ENCODE data around the gene TGFB3.
"Not testable (repeated sequence)": the region's sequence is repeated elsewhere in the genome, so short reads cannot be mapped to it uniquely, and the experiment has no call there.

TGFB3 gene

DNA sequence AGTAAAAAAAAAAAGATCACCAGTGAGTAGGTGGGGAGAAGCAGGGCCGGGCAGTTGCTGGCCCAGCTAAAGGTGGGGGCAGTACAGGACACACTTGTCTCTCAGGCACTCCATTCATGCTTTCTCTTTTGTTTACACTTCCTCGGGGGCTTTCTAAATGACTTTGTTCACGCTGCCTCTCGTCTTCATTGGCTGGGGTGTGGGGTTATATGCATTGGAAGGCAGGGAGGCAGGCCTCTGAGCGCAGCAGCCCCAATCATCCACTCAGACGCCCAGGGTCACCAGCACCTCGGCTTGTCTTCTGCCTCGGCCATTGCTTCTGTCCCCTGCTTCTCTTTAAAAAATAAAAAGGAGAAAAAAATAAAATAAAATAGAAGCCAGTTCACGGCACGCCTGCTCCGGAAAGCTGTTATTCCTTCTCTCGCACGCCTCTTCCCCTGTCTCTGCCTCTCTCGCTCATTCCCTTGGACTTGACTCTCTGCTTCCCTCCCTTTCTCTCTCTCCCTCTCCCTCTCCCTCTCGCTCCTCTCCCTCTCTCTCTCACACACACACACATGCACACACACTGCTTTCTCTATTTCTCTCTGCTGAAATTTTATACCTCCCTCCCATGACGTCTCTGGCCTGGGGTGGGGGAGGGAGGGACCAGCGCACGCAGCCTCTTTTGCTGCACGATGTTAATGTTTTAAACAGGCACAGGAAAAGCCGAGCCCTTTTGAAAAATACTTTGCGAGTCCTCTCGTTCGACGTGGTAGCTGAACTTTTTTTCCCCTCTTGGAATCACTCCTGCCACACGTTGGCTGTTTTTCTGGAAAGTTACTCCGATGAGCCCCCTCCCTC lies at the start of gene TGFB3:
TGFB3 (minus strand) TSS at position 570 of the 840 bp plus-strand sequence. CDS start 1,102 bp downstream, outside the sequence.
- no peak for DNase-seq

DNA sequence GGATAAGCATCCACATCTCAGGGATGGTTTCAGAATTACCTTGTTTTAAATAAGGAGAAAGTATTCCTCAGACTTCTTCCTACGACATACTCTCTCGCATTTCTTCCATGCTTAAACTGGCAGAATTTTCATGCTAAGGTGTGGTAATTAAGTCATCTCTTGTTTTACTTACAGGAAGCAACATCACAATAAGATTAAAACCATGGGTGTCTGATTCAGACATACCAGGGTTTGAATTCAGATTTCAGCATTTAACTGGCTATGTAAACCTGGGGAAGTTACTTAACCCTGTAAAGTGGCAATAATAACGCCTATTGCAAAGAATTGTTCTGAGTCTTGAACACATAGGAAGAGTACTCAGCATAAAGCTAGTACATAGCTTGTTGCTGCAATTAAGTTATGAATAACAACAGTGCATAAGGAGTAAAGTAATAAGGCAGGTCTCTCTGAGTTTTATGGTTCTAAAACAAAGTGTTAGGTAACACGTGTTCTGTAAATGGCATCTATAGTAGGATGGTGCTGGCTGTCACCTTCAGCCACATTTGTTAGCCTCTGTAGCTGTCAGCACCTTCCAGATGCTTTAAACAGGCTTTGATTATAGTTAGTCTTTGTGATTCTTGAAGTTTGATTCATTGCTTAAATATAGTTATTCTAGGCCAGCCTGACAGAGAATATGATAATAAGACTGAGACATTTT lies 42.6 kb upstream of the TGFB3 start:
- no peak for DNase-seq

DNA sequence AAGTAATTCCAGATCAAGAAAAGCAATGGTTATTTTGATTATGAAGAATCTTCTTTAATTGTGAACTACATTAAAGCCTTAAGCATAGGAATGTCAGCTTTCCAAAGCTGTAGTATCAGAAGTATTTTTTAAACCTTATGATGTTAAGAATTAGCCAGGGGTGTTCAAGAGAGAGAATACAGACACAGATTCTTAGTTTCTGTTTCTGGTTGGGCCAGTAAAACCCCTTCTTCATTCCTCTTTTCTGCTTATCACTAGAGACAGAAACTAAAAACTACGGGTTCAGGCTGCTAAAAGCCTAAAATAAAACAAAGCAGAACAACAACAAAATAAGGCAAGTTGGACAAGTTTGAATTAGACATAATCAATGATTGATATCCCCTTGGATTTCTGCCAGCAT lies 42.0 kb upstream of the TGFB3 start:
- DNase-seq, result no peak

DNA sequence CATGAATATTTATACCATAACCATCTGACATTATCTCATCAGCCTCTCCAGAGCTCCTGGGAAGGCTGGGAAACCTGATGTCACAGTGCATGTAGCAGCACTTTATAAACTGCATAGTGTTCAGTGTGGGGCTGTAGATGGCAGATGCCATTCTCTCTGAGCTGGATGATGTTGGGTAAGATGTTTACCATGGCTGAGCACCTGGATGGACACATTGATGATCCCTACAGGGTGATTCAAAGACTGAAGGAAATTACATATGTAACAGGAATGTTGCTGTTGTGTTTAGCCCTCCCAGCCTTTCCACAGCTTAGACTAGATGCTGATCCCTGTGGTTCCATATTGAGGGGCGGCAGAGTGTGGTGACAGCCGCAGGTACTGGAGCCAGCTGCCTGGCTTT lies 41.2 kb upstream of the TGFB3 start:
- no peak for DNase-seq

DNA sequence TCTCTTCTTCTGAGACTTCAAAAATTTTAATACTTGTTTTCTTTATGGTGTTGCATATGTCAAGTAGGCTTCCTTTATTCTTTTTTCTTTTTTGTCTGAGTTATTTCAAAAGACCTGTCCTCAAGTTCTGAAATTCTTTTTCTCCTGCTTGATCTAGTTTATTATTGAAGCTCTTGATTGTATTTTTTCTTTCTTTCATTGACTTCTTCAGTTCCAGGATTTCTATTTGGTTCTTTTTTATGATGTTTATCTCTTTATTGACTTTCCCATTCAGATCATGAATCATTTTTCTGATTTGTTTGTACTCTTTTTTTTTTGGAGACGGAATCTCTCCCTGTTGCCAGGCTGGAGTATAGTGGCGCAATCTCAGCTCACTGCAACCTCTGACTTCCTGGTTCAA lies 37.9 kb upstream of the TGFB3 start:
- no peak for DNase-seq

DNA sequence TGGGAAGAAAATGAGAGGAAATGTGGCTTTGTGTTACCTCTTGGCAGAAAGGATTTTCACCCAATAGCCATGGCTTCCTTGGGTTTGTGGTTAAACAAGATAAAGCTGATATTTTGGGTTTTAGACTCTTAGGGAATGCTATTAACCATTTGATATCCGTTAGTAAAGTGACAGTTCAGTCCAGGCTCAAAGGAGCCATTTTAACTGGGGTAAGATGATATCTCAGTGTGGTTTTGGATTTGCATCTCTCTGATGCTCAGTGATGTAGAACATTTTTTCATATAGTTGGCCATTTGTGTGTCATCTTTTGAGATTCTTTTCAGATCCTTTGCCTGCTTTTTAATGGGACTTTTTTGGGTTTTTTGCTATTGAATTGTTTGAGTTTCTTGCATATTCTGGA lies 33.9 kb upstream of the TGFB3 start:
- DNase-seq, result no peak

DNA sequence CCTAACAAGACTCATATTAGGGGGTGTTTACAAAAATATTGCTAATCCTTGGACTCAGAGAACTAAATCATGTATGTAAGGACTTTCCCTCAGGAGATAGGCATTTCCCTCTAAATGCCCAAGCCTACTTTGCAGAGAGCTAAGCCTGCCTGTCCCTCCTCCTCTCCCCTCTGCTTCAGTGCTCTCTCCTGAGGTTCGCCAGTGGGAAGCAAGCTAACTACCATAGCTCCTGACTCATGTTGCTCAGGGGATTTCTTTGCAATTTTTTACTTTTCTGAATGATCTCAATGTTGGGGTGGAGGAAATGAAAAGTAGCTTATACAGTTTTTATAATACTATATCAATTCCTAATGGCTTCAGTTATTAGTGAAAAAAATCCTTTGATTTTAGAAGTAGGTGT lies 33.4 kb upstream of the TGFB3 start:
- DNase-seq, result no peak

DNA sequence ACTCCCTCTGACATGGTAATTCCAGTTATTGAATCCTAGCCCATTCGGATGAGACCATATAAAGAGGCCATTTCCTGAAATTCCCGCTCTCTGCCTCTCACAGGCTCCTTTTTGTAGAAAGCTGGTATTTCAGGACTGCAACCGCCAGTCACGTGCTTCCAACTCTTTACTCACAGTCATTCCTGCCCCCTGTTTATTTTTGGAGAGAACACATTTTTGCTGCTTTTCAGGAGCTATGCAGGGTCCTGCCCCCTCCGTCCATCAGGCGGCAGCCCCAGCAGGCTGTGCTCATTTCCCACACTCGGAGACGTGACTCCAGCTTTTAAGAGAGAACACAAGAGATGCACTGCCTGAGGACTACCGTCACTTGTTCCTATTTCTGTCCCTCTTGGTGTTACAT lies 30.6 kb upstream of the TGFB3 start:
- no peak for DNase-seq

DNA sequence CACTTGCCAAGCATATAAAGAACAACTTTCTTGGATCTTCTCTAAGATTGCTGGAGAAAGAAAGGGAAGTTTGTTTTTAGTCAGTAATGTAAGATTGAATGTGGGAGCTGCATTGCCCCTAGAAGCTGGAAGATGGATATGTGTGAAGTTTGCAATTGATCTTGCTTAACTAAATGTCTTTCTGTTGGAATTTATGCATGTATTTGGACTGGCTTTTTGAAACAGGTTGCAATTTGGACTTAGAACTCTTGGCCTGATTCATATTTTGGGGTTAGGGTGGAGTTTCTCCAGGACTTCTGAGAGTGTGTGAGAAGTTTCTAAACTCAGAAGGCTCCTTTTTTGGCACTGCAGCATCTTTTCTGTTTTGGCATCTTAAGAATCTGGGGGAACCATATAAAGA lies 30.1 kb upstream of the TGFB3 start:
- DNase-seq, result no peak

DNA sequence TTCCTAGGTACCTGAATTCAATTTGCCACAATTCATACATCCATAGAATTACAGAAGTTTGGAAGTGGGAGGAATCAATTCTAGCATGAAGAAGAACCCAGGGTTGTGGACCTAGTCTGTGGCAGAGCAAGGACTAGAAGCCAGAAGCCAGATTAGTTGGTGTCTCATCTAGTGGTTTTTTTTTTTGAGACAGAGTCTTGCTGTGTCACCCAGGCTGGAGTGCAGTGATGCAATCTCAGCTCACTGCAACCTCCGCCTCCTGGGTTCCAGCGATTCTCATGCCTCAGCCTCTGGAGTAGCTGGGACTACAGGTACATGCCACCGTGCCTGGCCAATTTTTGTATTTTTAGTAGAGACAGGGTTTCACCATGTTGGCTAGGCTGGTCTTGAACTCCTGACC lies 27.8 kb upstream of the TGFB3 start:
- not testable (repeated sequence) for DNase-seq

DNA sequence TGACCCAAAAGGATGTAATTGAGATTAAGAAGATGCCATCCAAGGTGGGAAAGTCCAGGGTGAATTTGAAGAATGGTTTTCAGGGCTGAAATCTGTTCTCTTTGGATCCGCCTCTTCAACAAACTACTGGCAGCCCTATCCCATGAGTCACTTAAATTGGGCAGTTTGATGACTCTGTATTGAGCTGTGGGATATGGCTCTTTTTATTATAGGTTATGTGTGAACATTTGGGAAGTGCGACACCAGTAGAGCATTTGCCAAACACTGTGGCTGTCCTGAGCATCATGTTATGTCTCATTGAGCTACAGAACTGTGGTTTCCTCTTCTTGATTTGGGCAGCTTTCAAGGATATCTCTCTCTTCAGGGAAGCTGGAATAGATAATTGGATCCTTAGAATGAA lies 26.1 kb upstream of the TGFB3 start:
- no peak for DNase-seq

DNA sequence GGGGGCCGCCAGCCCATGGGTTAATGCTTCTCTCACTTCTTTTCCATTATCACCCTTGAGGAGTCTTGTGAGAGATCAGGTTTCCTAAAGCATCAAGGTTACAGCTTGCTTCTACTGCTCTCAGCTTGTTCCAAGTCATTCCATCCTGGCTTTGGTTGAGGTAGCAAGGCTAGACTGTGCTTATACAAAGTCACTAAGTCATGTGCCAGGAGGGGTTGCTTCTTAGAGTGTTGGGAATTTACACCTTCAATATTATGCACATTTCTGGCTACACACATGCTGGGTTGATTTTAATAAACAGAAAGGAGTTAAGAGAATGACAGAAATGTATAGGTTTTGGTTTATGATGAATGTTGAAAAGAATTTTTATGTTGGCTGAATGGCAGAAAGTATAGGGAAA lies 25.6 kb upstream of the TGFB3 start:
- no peak for DNase-seq

DNA sequence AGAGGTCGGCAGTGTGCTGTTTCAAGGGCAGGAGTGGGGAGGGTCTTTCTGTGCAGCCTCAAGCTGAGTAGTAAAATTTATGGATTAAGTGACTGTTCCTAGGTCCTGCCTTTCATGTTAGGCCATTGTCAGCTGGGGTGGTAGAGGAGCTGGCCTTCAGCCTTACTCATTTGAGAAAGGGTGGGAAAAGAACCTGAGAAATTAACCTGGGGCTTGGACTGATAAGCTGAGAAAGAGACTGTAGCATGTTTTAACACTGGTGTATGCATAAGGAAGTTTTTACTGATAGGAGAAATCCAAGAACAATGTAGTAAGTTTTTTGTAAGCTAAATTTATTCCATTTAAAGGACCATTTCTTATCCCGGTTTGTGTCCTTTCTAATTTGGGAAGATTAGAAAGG lies 24.5 kb upstream of the TGFB3 start:
- DNase-seq, result no peak

DNA sequence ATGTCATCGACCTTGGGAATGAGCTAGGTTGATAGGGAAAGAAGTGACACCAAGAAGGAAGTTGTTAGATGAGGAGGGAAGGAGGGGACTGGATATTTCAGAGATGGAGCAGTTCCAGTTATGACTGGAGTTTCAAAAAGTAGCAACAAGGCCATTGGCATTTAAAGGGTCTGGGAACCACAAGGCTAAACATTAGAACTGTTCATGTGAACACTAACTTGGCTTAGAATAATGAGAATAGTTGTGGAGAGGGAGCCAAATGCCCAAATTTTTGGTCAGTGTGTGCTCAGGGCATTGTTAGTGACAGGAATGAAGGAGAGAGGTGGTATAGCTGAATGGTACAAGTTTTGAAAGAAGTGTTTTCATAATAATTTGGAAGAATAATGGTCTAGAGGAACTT lies 20.6 kb upstream of the TGFB3 start:
- no peak for DNase-seq

DNA sequence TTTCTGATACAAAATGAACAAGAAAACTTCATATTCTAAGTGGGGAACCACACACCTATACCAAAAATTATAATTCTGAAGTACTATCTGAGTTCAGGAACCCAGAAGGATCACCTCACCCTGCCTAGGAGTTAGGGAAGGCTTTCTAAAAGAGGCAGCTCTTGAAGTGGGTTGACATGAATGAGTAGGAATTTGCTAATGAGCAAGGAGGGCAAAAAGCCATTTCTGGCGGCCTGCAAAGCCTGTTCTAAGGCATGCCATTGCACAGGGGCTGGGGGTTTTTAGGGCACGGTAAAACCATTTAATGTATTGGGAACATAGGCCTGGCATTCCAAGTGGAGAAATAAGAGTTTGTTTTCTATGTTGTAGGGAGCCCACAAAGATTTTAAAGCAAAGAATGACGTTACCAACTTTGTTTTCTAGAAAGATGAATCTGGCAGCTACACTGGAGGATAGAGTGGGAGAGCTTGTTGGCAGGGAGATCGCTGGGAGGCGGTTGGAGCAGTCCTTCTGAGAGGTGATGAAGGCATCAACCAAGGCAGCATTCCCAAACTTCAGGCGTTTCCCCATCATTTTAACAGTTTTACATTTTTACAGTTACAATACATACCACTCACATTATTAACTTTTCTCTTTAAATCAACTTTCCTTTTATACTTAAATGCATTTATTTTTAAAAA lies 17.9 kb upstream of the TGFB3 start:
- no peak for DNase-seq

DNA sequence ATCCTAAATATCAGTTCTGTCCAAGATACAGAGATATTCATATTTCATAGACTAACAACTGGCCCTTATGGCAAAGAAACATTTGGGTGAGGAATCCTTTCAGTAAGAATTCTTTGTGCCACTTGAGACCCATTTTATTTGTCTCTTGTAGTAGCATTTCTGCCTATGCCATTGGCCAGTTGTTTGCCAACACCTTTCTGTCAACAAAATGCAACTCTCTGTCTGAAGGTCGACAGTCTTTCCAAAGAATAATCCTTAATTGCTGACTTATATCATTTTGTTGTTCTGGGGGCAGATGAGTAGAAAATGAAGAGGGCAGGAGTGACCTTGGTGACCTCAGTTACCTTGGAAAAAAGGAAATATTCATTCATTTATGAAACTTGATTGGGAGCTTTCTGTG lies 14.7 kb upstream of the TGFB3 start:
- DNase-seq, result no peak

DNA sequence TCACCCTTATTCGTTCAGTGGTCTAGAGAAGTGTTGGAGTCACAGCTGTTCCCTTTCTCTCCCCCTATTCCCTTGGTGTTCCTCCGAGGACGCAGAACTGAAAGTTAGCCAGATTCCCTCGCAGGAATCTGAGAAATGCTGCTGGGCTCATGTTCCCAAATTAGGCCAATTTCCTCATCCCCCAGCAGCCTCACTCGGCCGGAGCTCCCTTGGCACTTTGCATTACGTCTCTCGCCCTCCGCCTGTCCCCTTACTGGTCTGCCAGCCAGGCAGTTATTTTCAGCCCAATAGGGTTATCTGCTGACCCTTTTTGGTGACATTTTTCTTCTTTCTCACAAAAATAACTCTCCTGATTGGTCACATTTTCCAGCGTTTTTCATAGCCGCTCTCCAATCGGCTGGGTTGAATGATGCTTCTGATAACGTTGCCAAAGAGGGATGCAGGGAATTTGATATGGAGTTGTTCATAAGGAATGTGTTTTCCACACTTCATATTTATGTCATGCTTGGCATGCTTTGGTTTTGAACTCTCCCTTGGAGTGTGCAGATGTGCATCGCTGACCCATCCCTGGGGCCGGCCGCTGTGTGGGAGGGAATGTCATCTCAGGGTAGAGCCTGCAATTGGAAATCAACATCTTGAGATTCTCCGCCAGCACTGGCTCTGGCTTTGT lies 13.7 kb upstream of the TGFB3 start:
- no peak for DNase-seq

DNA sequence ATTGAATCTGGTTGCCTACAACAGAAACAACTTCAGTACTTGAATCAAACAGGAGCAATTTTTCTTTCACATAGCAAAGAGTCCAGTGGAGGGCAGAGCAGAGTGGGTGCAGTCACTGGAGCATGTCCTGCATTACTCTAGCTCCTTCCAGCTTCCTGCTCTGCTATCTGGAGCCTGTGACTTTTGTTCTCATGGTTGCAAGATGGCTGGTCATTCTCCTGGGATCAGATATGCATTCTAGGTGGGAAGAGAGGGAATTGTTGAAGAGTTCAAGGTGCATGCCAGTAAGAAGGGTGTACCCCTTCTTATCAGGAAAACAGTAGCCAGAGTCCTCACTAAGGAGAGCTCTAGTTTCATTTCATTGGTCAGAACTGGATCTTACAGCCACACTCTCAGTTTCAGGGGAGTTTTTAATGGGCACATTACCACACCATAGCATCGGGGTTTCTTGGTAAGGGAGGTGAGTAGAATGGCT lies 11.8 kb upstream of the TGFB3 start:
- DNase-seq, result no peak

DNA sequence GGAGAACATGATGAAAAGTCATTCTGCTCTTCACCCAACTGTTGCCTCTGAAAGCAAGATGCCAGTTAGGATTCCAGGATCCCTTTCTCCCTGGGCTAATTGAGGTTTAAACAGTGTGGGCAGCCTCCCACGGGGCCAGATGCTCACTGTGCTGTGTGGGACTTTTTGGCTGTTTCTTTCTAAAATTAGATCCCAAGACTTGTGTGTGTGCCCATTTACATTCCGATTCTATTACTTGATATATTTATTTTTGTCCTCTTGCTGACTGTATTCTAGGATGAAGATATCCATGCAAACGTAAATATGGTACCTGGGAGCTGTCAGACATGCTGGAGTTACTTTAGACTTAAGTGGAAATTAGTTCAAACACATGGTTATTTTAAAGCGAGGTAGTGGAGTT lies 10.0 kb upstream of the TGFB3 start:
- no peak for DNase-seq

DNA sequence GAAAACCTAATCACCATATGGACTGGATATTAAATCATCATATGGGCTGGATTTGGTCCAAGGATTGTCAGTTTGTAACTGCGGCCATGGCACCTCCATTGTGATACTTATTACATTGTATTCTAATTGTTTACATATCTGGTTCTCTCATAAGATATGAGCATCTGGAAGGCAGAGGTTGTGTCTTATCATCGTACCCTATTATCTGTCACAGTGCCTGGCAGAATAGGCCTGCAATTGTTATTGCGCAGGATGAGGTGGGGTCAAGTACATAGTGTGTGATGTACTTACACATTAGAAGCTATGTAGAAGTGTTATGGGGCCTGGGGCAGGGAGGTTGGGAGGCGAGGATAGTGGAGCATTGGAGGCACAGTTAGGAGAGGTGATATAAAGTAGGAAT lies 8.5 kb upstream of the TGFB3 start:
- DNase-seq, result no peak

DNA sequence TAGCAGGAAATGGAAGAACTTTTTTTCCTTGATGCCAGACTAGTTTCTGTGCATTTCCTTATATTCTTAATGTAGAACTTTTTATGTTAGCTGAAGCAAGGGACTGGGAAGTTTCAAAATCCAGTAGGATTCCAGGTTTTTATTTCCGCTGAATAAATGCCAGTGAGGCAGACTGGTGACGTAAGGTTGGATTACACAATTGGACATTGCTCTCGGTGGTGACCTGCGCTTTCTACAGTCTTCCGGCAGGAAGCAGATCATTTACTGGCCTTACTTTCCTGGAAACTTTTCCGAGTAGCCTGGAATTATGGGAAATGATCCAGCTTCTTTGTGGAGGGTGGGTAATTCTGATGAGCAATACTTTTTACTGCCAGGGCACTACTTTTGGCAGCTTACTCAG lies 7.3 kb upstream of the TGFB3 start:
- DNase-seq, result no peak

DNA sequence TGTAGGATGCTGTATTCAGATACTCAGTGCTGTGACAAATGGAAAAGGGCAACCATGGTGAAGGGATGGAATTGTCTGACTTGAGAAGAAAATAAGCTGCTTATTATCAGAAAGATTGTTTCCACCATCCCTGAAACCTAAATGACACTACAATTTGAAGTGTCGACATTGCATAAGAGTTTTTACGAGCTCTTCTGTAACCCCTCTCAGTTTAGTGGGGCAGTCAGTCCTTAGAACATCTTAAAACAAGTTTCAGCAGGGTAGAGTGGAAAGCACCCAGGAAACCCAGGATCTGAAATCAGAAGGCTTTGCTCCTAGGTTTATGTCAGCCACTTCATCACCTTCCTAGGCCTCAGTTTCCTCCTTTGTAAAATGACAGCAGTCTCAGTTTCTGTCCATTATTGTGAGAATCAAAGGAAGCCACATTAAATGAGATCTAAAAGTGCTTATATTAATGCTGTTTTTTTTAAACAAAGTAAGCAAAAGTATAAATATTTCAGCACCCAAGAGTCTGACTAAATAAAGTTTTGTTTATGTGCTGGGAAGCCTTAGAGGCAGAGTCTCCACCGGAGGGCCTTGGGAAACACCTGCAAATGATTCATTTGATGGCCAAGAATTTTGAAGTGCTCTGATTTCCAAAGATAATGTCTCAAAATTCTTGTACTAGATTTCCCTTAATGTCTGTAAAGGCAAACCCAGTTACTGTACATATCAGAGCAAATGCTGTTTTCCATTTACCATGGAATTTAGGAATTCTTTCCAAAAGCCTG lies 5.6 kb upstream of the TGFB3 start:
- no peak for DNase-seq

DNA sequence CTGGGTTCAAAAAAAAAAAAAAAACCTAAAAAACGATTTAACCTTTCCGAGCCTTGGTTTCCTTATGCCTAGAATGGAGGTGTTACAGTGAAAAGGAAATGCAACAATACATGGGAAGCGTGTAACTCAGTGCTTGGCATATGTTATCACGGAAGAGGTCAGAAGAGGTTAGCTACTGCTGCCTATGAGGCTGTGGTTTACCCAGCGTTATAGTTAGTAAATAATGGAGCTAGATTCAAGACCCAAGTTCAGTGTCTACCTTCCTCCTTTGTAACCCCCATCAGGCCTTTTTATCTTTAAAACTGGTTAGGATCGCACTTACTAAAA lies 4.6 kb upstream of the TGFB3 start:
- DNase-seq, result no peak

All from cortex of kidney (tissue), 1 donor.